ENCODE results near the gene C16orf86.

C16orf86 gene, protein sequence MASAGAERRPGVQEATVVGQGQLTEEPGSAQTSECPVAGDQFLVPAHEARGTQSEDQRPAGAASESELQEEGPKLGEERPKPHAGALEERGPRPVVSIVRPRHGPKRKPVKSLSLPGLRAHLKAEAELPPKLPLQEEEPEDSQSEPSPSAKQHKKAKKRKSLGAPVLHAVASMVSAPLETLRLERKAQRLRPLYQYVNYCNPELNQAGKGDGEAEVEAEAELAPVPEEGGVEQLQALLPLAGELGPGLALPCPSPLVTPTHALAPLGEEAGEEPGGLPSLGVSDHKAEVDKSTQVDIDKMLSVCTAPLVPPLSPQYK

DNA sequence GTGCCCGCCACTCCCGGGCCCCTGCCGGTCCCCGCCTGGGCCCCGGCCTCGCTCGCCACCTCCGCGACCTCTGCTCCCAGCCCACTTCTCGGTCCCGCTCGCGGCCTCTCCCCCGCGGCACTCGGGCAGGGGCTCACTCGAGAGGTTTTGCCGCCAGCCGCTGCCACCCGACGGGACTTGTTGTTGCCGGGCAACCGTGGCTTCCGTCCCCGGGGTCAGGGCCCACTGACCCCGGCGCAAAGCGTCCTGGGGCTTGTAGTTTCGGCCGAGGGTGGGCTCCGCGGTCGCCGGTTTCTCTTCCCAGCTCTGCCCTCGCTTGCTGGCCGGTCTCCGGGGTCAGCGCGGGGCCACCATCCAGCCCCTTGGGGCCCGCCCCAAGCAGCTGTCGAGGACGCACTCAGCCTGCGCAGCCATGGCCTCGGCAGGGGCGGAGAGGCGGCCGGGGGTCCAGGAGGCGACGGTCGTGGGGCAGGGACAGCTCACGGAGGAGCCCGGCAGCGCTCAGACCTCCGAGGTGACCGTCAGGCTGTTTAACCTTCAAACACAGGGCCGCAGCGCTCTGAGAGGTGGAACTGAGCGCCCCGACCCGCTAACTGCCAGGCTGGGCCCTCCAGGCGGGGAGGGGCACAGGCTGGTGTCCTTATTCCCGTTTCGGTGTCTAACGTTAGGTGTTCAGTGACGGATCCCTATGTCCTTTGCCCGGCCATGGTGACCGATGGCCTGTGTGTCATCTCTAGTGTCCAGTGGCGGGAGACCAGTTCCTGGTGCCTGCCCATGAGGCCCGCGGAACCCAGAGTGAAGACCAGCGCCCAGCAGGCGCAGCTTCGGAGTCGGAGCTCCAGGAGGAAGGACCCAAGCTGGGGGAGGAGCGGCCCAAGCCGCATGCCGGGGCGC, at the start of gene C16orf86, which contains the start of gene ENKD1:
TSS of gene C16orf86 (plus strand) at position 256 of the 894 bp plus-strand sequence. CDS start at position 413, 157 bp downstream.
TSS of gene ENKD1 (minus strand) at position 192 of the 894 bp plus-strand sequence. CDS start 308 bp downstream, outside the sequence.
- DNase-seq: peak; percentile 81

GRCh38 chr16:67628216-67628615, 38.4 kb upstream of the C16orf86 start:
- no peak for DNase-seq

- no peak for DNase-seq
Observed at GRCh38 chr16:67632415-67633172, 34.0 kb upstream of the C16orf86 start.

- DNase-seq: no peak
Observed at GRCh38 chr16:67636713-67637112, 29.9 kb upstream of the C16orf86 start.

DNA sequence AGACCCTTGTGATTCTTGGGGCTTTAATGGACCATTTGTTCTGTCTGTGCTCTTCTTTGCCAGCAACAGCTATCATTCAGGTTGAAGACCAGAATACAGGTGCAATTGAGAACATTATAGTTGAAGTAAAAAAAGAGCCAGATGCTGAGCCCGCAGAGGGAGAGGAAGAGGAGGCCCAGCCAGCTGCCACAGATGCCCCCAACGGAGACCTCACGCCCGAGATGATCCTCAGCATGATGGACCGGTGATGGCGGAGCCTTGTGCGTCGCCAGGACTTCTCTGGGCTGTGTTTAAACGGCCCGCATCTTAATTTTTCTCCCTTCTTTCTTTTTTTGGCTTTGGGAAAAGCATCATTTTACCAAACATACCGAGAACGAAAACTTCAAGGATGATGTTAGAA, 29.0 kb upstream of the C16orf86 start:
- DNase-seq: no peak

DNA sequence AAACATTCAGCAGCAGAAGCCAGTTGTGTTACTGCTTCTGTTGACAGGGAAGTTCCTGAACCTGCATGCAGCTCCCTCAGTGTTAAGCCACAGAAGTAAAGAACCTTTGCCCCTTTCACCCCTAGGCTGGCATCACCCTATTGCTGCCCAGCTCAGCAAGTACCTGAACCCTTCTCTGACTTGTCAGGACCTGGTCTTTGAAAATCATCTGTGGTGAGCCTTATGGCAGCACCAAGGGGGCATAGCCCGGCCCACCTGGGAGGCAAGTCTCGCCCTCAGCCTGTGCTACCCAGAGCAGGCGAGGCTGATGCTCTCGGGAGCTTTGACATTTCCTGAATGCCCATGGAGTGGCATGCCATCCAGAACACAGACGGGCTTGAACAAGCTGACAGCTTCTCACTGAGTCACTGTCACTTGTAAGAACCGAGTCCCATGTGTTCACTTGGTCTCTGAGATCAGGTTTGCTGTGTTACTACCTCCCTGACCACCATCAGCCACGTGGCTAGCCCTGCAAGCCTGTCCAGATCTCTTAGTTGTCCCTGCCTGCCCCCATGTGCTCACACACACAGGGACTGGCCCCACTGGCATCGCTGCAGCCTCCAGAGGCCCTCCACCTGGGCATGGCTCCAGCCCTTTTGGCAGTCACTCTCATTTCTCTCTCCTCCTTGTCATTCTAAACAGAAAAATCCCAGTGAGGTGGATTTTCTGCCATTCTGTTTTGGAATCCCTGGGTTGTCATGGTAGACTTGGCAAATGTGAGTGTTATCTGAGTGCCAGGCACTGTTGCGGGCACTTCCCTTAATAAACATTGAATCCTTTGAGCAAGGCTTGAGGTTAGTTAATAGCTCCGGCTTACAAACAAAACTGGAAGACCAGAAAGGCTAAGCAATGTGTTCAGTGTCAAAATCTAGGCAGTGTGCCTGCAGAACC, 24.6 kb upstream of the C16orf86 start:
- DNase-seq: no peak

- no peak for DNase-seq
Observed at GRCh38 chr16:67644038-67644437, 22.6 kb upstream of the C16orf86 start.

GRCh38 chr16:67645397-67646121, 21.1 kb upstream of the C16orf86 start:
- DNase-seq: no peak

- DNase-seq: no peak
Observed at GRCh38 chr16:67647111-67647651, 19.4 kb upstream of the C16orf86 start.

GRCh38 chr16:67647681-67648080, 18.9 kb upstream of the C16orf86 start:
- no peak for DNase-seq

- DNase-seq: no peak
Observed at GRCh38 chr16:67648088-67648763, 18.4 kb upstream of the C16orf86 start.

- DNase-seq: no peak
Observed at GRCh38 chr16:67648764-67649407, 17.7 kb upstream of the C16orf86 start.

DNA sequence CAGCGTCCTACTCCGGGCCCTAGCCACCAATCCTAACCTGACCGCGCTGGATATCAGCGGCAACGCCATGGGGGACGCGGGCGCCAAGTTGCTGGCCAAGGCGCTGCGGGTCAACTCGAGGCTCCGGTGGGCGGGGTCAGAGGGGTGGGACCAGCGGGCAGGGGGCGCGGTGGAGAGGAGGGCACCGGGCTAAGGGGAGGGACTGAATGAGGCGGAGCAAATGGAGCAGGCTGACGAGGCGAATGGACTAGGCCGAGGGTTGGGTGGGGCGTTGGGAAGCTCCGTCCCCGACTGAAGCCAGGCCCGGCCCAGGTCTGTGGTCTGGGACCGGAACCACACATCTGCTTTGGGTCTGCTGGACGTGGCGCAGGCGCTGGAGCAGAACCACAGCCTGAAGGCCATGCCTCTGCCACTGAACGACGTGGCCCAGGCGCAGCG, 17.1 kb upstream of the C16orf86 start:
- DNase-seq: no peak

GRCh38 chr16:67650023-67650422, 16.6 kb upstream of the C16orf86 start:
- no peak for DNase-seq

DNA sequence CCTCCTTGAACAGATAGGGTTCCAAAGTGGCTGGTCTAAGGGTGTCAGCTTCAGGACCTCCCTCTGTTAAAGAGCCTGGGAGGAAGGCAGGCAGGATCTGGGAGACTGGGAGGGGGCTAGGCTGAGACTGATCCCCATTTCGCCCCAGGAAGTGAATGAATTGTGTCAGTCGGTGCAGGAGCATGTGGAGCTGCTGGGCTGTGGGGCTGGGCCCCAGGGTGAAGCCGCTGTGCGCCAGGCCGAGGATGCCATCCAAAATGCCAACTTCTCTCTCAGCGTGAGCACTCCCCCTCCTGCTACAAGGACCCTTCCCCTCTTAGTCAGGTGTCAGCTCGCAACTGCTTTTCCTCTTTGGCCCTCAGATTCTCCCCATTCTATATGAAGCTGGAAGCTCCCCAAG, 15.6 kb upstream of the C16orf86 start:
- no peak for DNase-seq

DNA sequence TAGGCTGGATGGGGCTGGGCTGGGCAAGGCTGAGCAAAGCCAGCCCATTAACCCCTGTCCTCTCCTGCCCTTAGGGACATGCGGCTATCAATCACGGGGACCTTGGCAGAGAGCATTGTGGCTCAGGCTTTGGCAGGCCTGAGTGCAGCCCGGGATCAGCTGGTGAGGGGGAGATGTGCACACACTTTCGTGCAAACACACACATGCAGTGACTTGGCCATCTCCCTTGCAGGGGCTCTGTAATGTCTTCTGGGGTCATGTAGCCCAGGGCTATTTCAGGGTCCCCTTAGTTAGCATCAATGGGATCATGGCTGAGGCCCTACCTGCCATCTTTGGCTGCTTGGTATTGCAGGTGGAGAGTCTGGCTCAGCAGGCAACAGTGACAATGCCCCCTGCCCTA, 14.8 kb upstream of the C16orf86 start:
- DNase-seq: no peak

- no peak for DNase-seq
Observed at GRCh38 chr16:67652578-67653127, 14.0 kb upstream of the C16orf86 start.

DNA sequence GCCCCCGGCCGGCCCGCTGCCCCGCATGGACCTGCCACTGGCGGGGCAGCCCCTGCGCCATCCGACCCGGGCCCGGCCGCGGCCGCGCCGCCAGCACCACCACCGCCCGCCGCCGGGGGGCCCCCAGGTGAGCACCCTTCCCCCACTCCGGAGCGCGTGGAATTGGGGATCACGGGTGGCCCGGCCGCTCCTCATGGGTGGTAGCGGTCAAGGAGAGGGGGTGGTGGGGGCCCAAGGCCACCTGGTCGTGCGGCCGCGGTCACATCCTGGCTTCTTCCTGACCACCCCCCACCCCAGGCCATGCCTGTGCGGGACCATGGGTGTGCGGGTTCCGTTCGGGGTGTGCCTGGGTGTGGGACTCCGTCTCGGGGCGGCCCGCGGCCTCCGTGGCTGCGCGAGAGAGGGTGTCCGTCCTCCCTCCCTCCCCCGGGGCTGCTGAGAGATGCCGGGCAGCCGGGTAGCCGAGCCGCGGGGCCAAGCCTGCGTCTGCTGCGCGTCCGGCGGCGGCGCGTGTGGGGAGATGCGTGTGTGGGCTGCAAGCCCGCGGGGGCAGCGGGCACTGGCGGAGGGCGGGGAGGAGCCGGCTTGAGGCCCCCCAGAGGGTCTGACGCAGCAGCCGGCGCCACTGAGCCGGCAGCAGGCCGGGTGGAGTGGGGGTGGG, 13.4 kb upstream of the C16orf86 start:
- no peak for DNase-seq
